Loucy (cell line): Measurements from ENCODE around the gene FTL.
"Not testable (repeated sequence)": the region's sequence is repeated elsewhere in the genome, so short reads cannot be mapped to it uniquely, and the experiment has no call there.

Source experiments
- H2AFZ ChIP-seq: fragments of 200-600 bp; sonication (generic); 2 replicates; pipeline ENCODE4 v1.6.0; 2016; ENCODE audit warnings: antibody characterized with exemption, mild to moderate bottlenecking, low read length, moderate library complexity
- H3F3A ChIP-seq: fragments of 200-600 bp; 2 replicates; pipeline ENCODE4 v1.6.0; 2016; ENCODE audit warnings: antibody characterized with exemption, low read depth, mild to moderate bottlenecking
- H3K27me3 ChIP-seq: fragments of 200-600 bp; sonication (generic); 2 replicates; pipeline ENCODE4 v1.6.1; 2014; ENCODE audit warnings: low read length, mild to moderate bottlenecking; ENCODE audit not compliant: insufficient read depth, poor library complexity, severe bottlenecking
- H3K36me3 ChIP-seq: fragments of 200-600 bp; sonication (generic); 2 replicates; pipeline ENCODE4 v1.6.1; 2016; ENCODE audit warnings: low read length; ENCODE audit not compliant: insufficient read depth
- H3K4me1 ChIP-seq: fragments of 200-600 bp; sonication (generic); 2 replicates; pipeline ENCODE4 v1.5.1; 2014; ENCODE audit warnings: low read length, mild to moderate bottlenecking; ENCODE audit not compliant: insufficient read depth, poor library complexity, severe bottlenecking
- H3K4me2 ChIP-seq: fragments of 200-600 bp; sonication (generic); 2 replicates; pipeline ENCODE4 v1.6.0; 2014; ENCODE audit warnings: antibody characterized with exemption, low read length, low read depth, mild to moderate bottlenecking; ENCODE audit not compliant: poor library complexity, severe bottlenecking
- H3K4me3 ChIP-seq: fragments of 200-600 bp; sonication (generic); 2 replicates; pipeline ENCODE4 v1.5.1; 2014; ENCODE audit warnings: low read length, mild to moderate bottlenecking, mixed read lengths; ENCODE audit not compliant: poor library complexity, severe bottlenecking
- H3K79me2 ChIP-seq: fragments of 200-600 bp; sonication (generic); 2 replicates; pipeline ENCODE4 v1.6.1; 2014; ENCODE audit warnings: low read length; ENCODE audit not compliant: insufficient read depth
- H3K9ac ChIP-seq: fragments of 200-600 bp; sonication (generic); 2 replicates; pipeline ENCODE4 v1.6.0; 2014; ENCODE audit warnings: mild to moderate bottlenecking, low read depth, low read length, moderate library complexity; ENCODE audit not compliant: poor library complexity, severe bottlenecking
- H3K9me2 ChIP-seq: fragments of 200-600 bp; sonication (generic); replicated peaks from 2 replicates; pipeline ENCODE4 v1.6.1; 2016; ENCODE audit warnings: low read depth, low read length, mixed read lengths
- H3K9me3 ChIP-seq: fragments of 200-600 bp; sonication (generic); 2 replicates; pipeline ENCODE4 v1.6.1; 2014; ENCODE audit warnings: mild to moderate bottlenecking, antibody characterized with exemption, low read length, low read depth; ENCODE audit not compliant: insufficient read depth
- H4K20me1 ChIP-seq: fragments of 200-600 bp; sonication (generic); 2 replicates; pipeline ENCODE4 v1.6.0; 2014; ENCODE audit warnings: antibody characterized with exemption, low read length, mild to moderate bottlenecking; ENCODE audit not compliant: insufficient read depth, poor library complexity, severe bottlenecking
- CTCF ChIP-seq: fragments of 200-600 bp; sonication (generic); conservative IDR thresholded peaks from 2 replicates; pipeline ENCODE4 v1.5.1; 2014; ENCODE audit warnings: mild to moderate bottlenecking, antibody characterized with exemption, low read length
- EZH2phosphoT487 ChIP-seq: fragments of 200-600 bp; IDR thresholded peaks from 2 replicates; pipeline ENCODE4 v1.6.1; 2018; ENCODE audit warnings: antibody characterized with exemption, mild to moderate bottlenecking, moderate library complexity, borderline replicate concordance

Gene FTL

DNA sequence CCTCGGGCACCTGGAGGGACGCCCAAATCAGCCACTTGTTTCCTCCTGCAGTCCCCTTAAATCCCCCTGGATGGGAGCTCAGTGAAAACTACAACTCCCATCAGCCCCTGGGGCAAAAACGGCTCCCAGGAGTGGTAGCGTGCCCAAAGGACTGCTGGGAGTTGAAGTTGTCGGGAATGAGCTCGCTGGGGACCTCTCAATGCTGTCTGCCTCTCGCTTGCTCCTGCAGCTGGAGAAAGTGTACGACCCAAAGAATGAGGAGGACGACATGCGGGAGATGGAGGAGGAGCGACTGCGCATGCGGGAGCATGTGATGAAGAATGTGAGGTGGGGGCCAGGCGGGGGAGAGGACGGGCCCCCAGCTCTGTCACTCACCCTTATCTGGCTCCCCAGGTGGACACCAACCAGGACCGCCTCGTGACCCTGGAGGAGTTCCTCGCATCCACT, 46.3 kb upstream of the FTL start:
- Histone ChIP-seq H3K9ac (no peak overlapping the region), H3K4me3 (no peak overlapping the region), H3K79me2 (no peaks in the 10 kb centered on the region), H3K9me3 (no peaks in the 10 kb centered on the region), H3K27me3 (no peaks in the 10 kb centered on the region), H3F3A (no peaks in the 10 kb centered on the region), H2AFZ (no peak overlapping the region), H3K4me1 (no peaks in the 10 kb centered on the region), H3K9me2 (no peaks in the 10 kb centered on the region), H3K36me3 (peaks cover 5% of the 10 kb centered on the region; the same call in 1 of the 2 replicates), H4K20me1 (no peaks in the 10 kb centered on the region), H3K4me2 (no peak overlapping the region)
- TF ChIP-seq EZH2phosphoT487 (no peak), CTCF (no peak)

DNA sequence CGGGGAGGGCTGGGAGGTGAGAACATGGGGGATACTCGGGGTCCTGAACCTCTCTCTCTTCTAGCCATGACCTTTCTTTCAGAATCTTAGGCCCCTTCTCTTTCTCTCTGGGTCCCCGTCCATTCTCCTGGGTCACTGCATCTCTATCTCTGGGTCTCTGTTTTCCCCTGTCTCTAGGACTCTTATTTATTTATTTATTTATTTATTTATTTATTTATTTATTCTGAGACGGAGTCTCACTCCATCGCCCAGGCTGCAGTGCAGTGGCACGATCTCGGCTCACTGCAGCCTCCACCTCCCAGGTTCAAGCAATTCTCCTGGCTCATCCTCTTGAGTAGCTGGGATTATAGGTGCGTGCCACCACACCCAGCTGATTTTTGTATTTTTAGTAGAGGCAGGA, 45.8 kb upstream of the FTL start:
- not testable (repeated sequence) for H3K9me2 ChIP-seq, H3F3A ChIP-seq, H3K27me3 ChIP-seq, H3K4me1 ChIP-seq, H3K9me3 ChIP-seq, H3K4me3 ChIP-seq, H3K4me2 ChIP-seq, H3K9ac ChIP-seq, H3K36me3 ChIP-seq, H2AFZ ChIP-seq, H3K79me2 ChIP-seq, H4K20me1 ChIP-seq

DNA sequence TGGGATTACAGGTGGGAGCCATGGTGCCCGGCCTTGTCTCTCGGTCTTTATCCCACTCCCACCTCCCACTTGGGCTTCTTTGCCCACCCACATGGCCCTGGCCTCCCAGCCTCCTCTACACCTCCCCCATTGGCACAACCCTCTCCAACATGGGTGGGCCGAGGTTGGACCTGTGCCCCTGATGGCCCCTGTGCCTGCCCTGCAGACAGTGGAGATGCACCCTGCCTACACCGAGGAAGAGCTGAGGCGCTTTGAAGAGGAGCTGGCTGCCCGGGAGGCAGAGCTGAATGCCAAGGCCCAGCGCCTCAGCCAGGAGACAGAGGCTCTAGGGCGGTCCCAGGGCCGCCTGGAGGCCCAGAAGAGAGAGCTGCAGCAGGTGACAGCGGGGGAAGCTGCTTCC, 44.2 kb upstream of the FTL start:
- Histone ChIP-seq H4K20me1 (no peaks in the 10 kb centered on the region), H3K4me3 (no peak overlapping the region), H3K9ac (no peak overlapping the region), H3K4me2 (no peak overlapping the region), H3K27me3 (no peaks in the 10 kb centered on the region), H3K4me1 (no peaks in the 10 kb centered on the region), H2AFZ (no peak overlapping the region), H3F3A (no peaks in the 10 kb centered on the region), H3K9me2 (no peaks in the 10 kb centered on the region), H3K36me3 (no peaks in the 10 kb centered on the region), H3K79me2 (no peaks in the 10 kb centered on the region), H3K9me3 (no peaks in the 10 kb centered on the region)
- no peak for TF ChIP-seq EZH2phosphoT487
- no peak for TF ChIP-seq CTCF

- Histone ChIP-seq H2AFZ (no peak overlapping the region), H3F3A (no peaks in the 10 kb centered on the region), H3K4me2 (no peak overlapping the region), H3K27me3 (no peaks in the 10 kb centered on the region), H3K9me3 (no peaks in the 10 kb centered on the region), H3K4me1 (no peaks in the 10 kb centered on the region), H3K4me3 (no peak overlapping the region), H4K20me1 (no peaks in the 10 kb centered on the region), H3K79me2 (no peaks in the 10 kb centered on the region), H3K9ac (no peak overlapping the region), H3K9me2 (no peaks in the 10 kb centered on the region), H3K36me3 (no peaks in the 10 kb centered on the region)
- no peak for TF ChIP-seq EZH2phosphoT487
- no peak for TF ChIP-seq CTCF
Measured at GRCh38 chr19:48921721-48922500, 43.2 kb upstream of the FTL start.
